ENCODE results near the gene SBK1.

SBK1 gene

DNA sequence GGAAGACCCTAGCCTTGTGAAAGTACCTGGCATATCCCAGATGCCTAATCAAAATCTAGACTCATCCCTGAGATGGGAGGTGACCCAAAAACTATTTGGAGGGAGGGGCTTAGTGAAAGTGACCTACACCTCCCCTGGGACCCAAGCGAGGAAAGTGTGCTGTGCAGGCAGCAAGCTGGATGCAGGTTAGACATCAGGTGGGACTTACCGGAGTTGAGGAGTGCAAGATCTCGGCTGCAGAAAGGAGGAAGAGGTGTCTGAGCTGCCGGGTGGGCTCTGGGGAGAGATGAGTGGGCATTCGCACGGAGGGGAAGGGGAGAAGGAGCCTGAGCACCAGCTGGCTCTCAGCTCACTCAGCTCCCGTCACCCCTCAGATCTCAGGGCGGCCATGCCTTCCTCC lies 10.3 kb upstream of the SBK1 start:
- TF ChIP-seq CTCF (conservative IDR thresholded peaks at IDR 0.05) (no peak), ZFX (IDR thresholded peaks at IDR 0.05) (no peak)
- H3K27ac ChIP-seq = no peak overlapping the region

- TF ChIP-seq CTCF (conservative IDR thresholded peaks at IDR 0.05) (no peak), ZFX (IDR thresholded peaks at IDR 0.05) (no peak)
- H3K27ac ChIP-seq = no peak overlapping the region
Observed at GRCh38 chr16:28283173-28283572, 9.2 kb upstream of the SBK1 start.

DNA sequence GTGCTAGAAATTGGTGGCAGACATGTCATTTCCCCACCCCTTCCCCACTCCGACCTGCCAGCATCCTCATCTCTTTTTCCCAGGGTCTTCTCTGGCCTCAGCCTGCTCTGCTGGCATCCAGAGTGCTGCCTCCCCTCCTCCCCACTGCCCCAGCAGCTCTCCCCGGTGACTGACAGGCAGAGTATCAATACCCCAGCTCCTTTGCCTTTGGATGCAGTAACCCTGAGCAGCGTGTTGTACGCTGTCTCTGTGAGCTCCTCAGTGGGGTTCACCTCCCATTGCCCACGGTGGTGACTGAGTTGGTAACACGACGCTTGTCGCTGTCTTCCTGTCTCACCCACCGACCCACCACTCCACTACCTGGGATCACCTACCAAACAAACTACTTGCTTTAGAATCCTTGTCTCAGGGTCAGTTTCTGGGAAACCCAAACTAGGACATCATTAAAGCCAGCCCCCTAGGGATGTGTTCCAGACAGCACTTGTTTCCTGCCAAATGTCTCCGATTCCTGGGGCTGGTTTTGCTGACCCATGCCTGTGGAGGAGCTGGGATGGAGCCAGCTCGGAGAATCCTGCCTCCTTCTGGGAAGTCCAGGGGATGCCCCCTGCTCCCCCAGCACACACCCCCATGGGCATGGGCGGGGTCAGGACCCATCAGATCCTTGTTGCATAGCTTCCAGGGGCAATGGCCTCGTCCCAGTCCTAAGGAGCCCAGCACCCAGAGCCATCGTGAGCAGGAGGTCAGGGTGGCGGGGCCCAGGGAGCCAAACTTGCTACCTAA lies 8.3 kb upstream of the SBK1 start:
- TF ChIP-seq ZFX (IDR thresholded peaks at IDR 0.05) (no peak), CTCF (conservative IDR thresholded peaks at IDR 0.05) (no peak)
- H3K27ac ChIP-seq = no peak overlapping the region

GRCh38 chr16:28285649-28286048 lies 6.7 kb upstream of the SBK1 start:
- H3K27ac ChIP-seq = no peak overlapping the region
- TF ChIP-seq CTCF (conservative IDR thresholded peaks at IDR 0.05) (no peak), ZFX (IDR thresholded peaks at IDR 0.05) (no peak)

- TF ChIP-seq ZFX (IDR thresholded peaks at IDR 0.05) (no peak), CTCF (conservative IDR thresholded peaks at IDR 0.05) (no peak)
- no peak overlapping the region for H3K27ac ChIP-seq
Observed at GRCh38 chr16:28288114-28288513, 4.2 kb upstream of the SBK1 start.

GRCh38 chr16:28289048-28289447 lies 3.3 kb upstream of the SBK1 start:
- TF ChIP-seq CTCF (conservative IDR thresholded peaks at IDR 0.05) = no peak
- TF ChIP-seq ZFX (IDR thresholded peaks at IDR 0.05) = no peak
- no peak overlapping the region for H3K27ac ChIP-seq

- H3K27ac ChIP-seq = no peak overlapping the region
- TF ChIP-seq ZFX (IDR thresholded peaks at IDR 0.05) (no peak), CTCF (conservative IDR thresholded peaks at IDR 0.05) (no peak)
Observed at GRCh38 chr16:28289939-28290858, 2.1 kb upstream of the SBK1 start.
